Activated CD4-positive, alpha-beta T cell treated with anti-CD3 and anti-CD28 coated beads for 36 hours (primary cell): Measurements from ENCODE around the gene RPUSD2. TPM values are rescaled to one million over a fixed set of nuclear protein-coding genes. Genes with fewer than 3 reads are reported as not detected.
A peak's percentile ranks its signal among the peaks of the same experiment; 100 is the strongest.

Experiments used
- ATAC-seq: fragments of 200-7000 bp; cut with Tn5 transposase; one replicate; pipeline ENCODE4 v1.10.0; 2021; ENCODE audit warnings: mild to moderate bottlenecking, moderate library complexity
- CTCF ChIA-PET: fragments of 350-600 bp; sonication (Branson Sonifier 250); formaldehyde crosslinking; loops from one replicate; lab custom pipeline; 2021; ENCODE audit warnings: antibody characterized with exemption; lab: Charles Lee
- POLR2A ChIA-PET: fragments of 350-600 bp; sonication (Branson Sonifier 250); formaldehyde crosslinking; loops from one replicate; lab custom pipeline; 2021; ENCODE audit warnings: antibody characterized with exemption, inconsistent platforms; lab: Charles Lee
- DNase-seq: peaks from one replicate; pipeline ENCODE4 v3.0.0-alpha.2; 2020
- H3K27ac Mint-ChIP-seq: one replicate; pipeline ENCODE4 v1.8.0; 2021; ENCODE audit warnings: mixed read lengths
- H3K27me3 Mint-ChIP-seq: one replicate; pipeline ENCODE4 v1.8.0; 2021; ENCODE audit warnings: mixed read lengths
- H3K36me3 Mint-ChIP-seq: one replicate; pipeline ENCODE4 v1.8.0; 2021; ENCODE audit warnings: low read depth, mixed read lengths
- H3K4me1 Mint-ChIP-seq: one replicate; pipeline ENCODE4 v1.8.0; 2021; ENCODE audit warnings: mixed read lengths
- H3K4me3 Mint-ChIP-seq: one replicate; pipeline ENCODE4 v1.8.0; 2021; ENCODE audit warnings: mild to moderate bottlenecking, moderate library complexity, mixed read lengths
- H3K9me3 Mint-ChIP-seq: one replicate; pipeline ENCODE4 v1.8.0; 2021; ENCODE audit warnings: low read depth, mixed read lengths
- intact Hi-C, 2 experiments: fragments of 100-400 bp; cut with DNase I in 1 of 2; cut with micrococcal nuclease in 1 of 2; formaldehyde crosslinking; loops; one replicate each; pipeline versions ENCODE4 v1.14.2 to v1.15.1; 2022 to 2024; cut with DNase I, micrococcal nuclease
- total RNA-seq, 2 experiments: library from RNA; stranded (reverse); gene quantifications; one replicate each; pipeline ENCODE4 v1.2.3, GENCODE V29; 2021

Gene RPUSD2
- total RNA-seq, 2 experiments from 2014 or later: 11.0 to 14.0 TPM

- ChIA-PET CTCF (interaction anchor here (0.7 to 1.0 kb wide), 2 partner anchors 29 to 134 kb away, joined by 3 read pairs; no protein-coding TSS in a partner anchor), POLR2A (no interaction called here)
- Mint-ChIP-seq H3K27me3 (no peaks in the 10 kb centered on the region), H3K9me3 (no peaks in the 10 kb centered on the region), H3K27ac (no peak overlapping the region), H3K4me1 (no peaks in the 10 kb centered on the region), H3K36me3 (peaks cover 23% of the 10 kb centered on the region), H3K4me3 (no peak overlapping the region)
- ATAC-seq: no peak
- intact Hi-C loops: no loop called here
- DNase-seq: no peak
Measured at GRCh38 chr15:40548610-40549009, 20.5 kb upstream of the RPUSD2 start.

- Mint-ChIP-seq H3K36me3 (peaks cover 26% of the 10 kb centered on the region), H3K4me1 (no peaks in the 10 kb centered on the region), H3K9me3 (no peaks in the 10 kb centered on the region), H3K27ac (no peak overlapping the region), H3K4me3 (no peak overlapping the region), H3K27me3 (no peaks in the 10 kb centered on the region)
- ChIA-PET CTCF (interaction anchor here (0.9 to 1.0 kb wide), 2 partner anchors 8 to 30 kb away, joined by 3 read pairs; no protein-coding TSS in a partner anchor), POLR2A (no interaction called here)
- no peak for ATAC-seq
- intact Hi-C loops: no loop called here
- no peak for DNase-seq
Measured at GRCh38 chr15:40549894-40550293, 19.2 kb upstream of the RPUSD2 start.

GRCh38 chr15:40550341-40551037, 18.6 kb upstream of the RPUSD2 start:
- Mint-ChIP-seq H3K27me3 (no peaks in the 10 kb centered on the region), H3K36me3 (peaks cover 31% of the 10 kb centered on the region), H3K27ac (no peak overlapping the region), H3K9me3 (no peaks in the 10 kb centered on the region), H3K4me1 (no peaks in the 10 kb centered on the region), H3K4me3 (no peak overlapping the region)
- no peak for DNase-seq
- ChIA-PET CTCF (interaction anchor here (0.9 kb wide), 1 partner anchor 9 kb away, joined by 3 read pairs; no protein-coding TSS in a partner anchor), POLR2A (no interaction called here)
- intact Hi-C loops: no loop called here
- ATAC-seq: no peak

DNA sequence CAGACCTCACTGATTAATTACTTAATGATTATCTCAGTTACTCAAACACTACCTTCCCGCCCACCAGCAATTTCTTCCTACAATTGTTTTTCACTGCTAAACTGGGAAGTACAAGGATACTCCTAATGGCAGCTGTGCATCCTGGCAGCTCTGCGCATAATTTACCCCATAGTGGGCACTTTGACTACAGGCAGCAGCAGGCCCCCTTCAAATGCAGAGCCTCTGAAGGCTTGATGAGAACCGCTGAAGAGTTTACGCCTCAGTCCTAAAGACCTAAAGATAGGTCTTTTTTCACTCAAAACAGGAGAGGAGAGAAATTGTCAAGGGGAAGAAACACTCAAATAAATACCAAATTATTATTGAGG, 15.0 kb upstream of the RPUSD2 start:
- Mint-ChIP-seq H3K27me3 (no peaks in the 10 kb centered on the region), H3K4me1 (peaks cover 8% of the 10 kb centered on the region), H3K4me3 (no peak overlapping the region), H3K9me3 (no peaks in the 10 kb centered on the region), H3K27ac (no peak overlapping the region), H3K36me3 (peaks cover 45% of the 10 kb centered on the region)
- intact Hi-C loops: no loop called here
- ATAC-seq (no peak), DNase-seq (no peak)
- POLR2A ChIA-PET: interaction anchor here (0.6 kb wide), 1 partner anchor 23 kb away, joined by 5 read pairs; no protein-coding TSS in a partner anchor
- CTCF ChIA-PET: interaction anchor here (0.6 to 1.2 kb wide), 2 partner anchors 19 to 203 kb away, joined by 3 read pairs; no protein-coding TSS in a partner anchor

DNA sequence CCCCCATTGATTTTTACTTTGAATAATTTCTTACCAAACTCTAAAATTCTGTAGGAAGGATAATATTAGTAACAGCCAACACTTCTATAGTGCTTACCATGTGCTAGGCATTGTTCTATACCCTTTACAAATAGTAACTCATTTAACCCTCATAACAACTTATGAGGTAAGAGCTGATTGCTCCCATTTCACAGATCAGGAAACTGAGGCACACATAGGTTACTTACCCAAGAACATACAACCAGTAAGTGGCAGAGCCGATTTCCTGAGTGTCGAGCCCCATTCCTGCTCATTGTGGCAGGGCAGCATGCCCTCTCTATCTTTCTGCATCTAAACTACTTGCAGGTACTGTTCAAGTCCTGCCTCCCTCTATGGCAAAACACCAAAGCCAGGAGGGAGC, 13.2 kb upstream of the RPUSD2 start:
- no peak overlapping the region for H3K4me3 Mint-ChIP-seq
- H3K27ac Mint-ChIP-seq: no peak overlapping the region
- peaks cover 17% of the 10 kb centered on the region for H3K4me1 Mint-ChIP-seq
- POLR2A ChIA-PET: no interaction called here
- intact Hi-C loops: no loop called here
- H3K27me3 Mint-ChIP-seq: no peaks in the 10 kb centered on the region
- H3K9me3 Mint-ChIP-seq: no peaks in the 10 kb centered on the region
- CTCF ChIA-PET: no interaction called here
- DNase-seq: no peak
- no peak for ATAC-seq
- H3K36me3 Mint-ChIP-seq: peaks cover 40% of the 10 kb centered on the region

DNA sequence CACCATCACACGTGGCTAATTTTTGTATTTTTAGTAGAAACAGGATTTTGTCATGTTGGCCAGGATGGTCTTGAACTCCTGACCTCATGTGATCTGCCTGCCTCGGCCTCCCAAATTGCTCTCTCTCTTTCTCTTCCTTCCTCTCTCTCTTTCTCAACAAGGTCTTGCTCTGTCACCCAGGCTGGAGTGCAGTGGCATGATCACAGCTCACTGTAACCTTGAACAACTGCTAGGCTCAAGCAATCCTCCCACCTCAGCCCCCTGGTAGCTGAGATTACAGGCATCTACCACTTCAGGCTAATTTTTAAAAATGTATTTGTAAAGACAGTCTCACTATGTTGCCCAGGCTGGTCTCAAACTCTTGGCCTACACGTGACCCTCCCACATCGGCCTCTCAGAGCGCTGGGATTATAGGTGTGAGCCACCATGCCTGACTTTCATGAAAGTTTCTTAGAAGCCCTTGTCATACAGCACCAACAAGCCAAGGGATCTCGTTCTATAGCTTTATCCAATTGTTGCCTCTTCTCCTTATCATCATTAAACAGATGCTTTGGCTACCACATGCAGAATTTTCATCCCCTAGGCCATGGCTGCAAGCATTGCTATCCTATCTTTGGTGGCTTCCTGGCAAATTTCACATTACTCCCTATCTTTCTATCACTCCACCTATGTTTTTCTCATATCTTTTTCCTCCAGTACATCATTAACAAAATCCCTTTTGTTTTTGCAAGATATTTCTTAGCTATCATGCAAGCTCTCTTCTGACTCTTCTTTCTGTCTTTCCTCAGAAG, 10.0 kb upstream of the RPUSD2 start:
- no peak overlapping the region for H3K4me3 Mint-ChIP-seq
- no peak for ATAC-seq
- POLR2A ChIA-PET: no interaction called here
- no peak overlapping the region for H3K27ac Mint-ChIP-seq
- CTCF ChIA-PET: interaction anchor here (0.8 to 1.8 kb wide), 2 partner anchors 10 to 224 kb away, joined by 3 to 5 read pairs; no protein-coding TSS in a partner anchor
- H3K9me3 Mint-ChIP-seq: no peaks in the 10 kb centered on the region
- H3K36me3 Mint-ChIP-seq: peaks cover 36% of the 10 kb centered on the region
- intact Hi-C loops: no loop called here
- no peaks in the 10 kb centered on the region for H3K27me3 Mint-ChIP-seq
- peaks cover 36% of the 10 kb centered on the region for H3K4me1 Mint-ChIP-seq
- no peak for DNase-seq

DNA sequence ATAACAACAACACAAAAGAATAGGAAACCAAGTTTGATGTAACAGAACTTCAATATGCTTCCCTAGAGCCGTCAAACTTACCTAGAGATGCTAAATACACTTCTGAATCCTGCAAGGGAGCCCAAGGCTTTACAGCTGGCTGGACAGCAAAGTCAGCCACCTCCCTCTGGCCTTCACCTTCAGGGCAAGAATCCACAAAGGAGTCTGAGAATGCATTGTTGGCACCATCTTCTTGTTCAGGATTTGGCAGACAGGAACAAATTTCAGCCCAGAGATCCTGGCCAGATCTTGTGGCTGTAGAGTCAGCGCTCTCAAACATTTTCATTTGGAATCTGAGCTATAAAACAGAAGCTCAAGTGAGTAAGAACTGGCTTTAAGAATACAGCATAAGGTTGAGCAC, 6.4 kb upstream of the RPUSD2 start:
- ChIA-PET CTCF (no interaction called here), POLR2A (no interaction called here)
- no peak for ATAC-seq
- Mint-ChIP-seq H3K9me3 (no peaks in the 10 kb centered on the region), H3K4me1 (peaks cover 50% of the 10 kb centered on the region), H3K4me3 (no peak overlapping the region), H3K36me3 (peaks cover 17% of the 10 kb centered on the region), H3K27ac (no peak overlapping the region), H3K27me3 (no peaks in the 10 kb centered on the region)
- intact Hi-C loops: loop anchor here in 1 of 2 experiments (10.0 kb wide), 1 partner anchor 628 kb away; the partner anchor contains the start of gene EIF2AK4
- DNase-seq: no peak

GRCh38 chr15:40563426-40563825, 5.7 kb upstream of the RPUSD2 start:
- Mint-ChIP-seq H3K9me3 (no peaks in the 10 kb centered on the region), H3K4me3 (peak overlapping the region; percentile 96), H3K27me3 (no peaks in the 10 kb centered on the region), H3K36me3 (peaks cover 15% of the 10 kb centered on the region), H3K4me1 (peaks cover 50% of the 10 kb centered on the region), H3K27ac (no peak overlapping the region)
- ChIA-PET POLR2A (no interaction called here), CTCF (interaction anchor here (3.0 kb wide), 1 partner anchor 24 kb away, joined by 6 read pairs; no protein-coding TSS in a partner anchor)
- no peak for DNase-seq
- ATAC-seq: no peak
- intact Hi-C loops: loop anchor here in 1 of 2 experiments (10.0 kb wide), 1 partner anchor 629 kb away; the partner anchor contains the start of gene EIF2AK4

GRCh38 chr15:40564591-40565332, 4.3 kb upstream of the RPUSD2 start, which contains the start of gene CCDC32:
Gene CCDC32 (minus strand): TSS chr15:40565042. CDS start chr15:40563015, 2,027 bp downstream.
- POLR2A ChIA-PET: interaction anchor here (0.5 to 0.9 kb wide), 5 partner anchors 12 to 329 kb away, joined by 3 to 4 read pairs (median 3); partner anchors contain the start of genes DNAJC17, VPS18 and ZFYVE19

More at GRCh38 chr15:40564591-40565332, 4.3 kb upstream of the RPUSD2 start, which contains the start of gene CCDC32:
- Mint-ChIP-seq H3K9me3 (no peaks in the 10 kb centered on the region), H3K27me3 (no peaks in the 10 kb centered on the region), H3K4me1 (peaks cover 44% of the 10 kb centered on the region), H3K4me3 (peak within 1 kb of the TSS; percentile 96), H3K27ac (peak within 1 kb of the TSS; percentile 93), H3K36me3 (peaks cover 15% of the 10 kb centered on the region)
- intact Hi-C loops: loop anchor here (1.0 to 10.0 kb wide), 11 partner anchors 29 to 782 kb away; partner anchors contain the start of genes BAHD1 (in 1 of the 2), DNAJC17 (in 1 of the 2), EIF2AK4 (in 1 of the 2) and FSIP1 (in 1 of the 2)
- DNase-seq (peak; percentile 97), ATAC-seq (peak; percentile 97)
- CTCF ChIA-PET: interaction anchor here (0.5 to 3.0 kb wide), 11 partner anchors 8 to 293 kb away, joined by 3 to 13 read pairs (median 3); no protein-coding TSS in a partner anchor
